HG02885 (cell line): ENCODE measurements around the gene CMSS1.
A peak's percentile ranks its signal among the peaks of the same experiment; 100 is the strongest.

ENCODE experiments used
- ATAC-seq: cut with Tn5 transposase; IDR thresholded peaks from one replicate; pipeline ENCODE4 v1.9.1; 2021; ENCODE audit warnings: mild to moderate bottlenecking; ENCODE audit not compliant: unreplicated experiment, poor library complexity

Gene CMSS1

GRCh38 chr3:99850608-99851007, 32.9 kb downstream of the CMSS1 start:
- no peak for ATAC-seq

GRCh38 chr3:99851955-99852354, 34.3 kb downstream of the CMSS1 start:
- ATAC-seq = no peak

- no peak for ATAC-seq
Measured at GRCh38 chr3:99852851-99853250, 35.2 kb downstream of the CMSS1 start.

- no peak for ATAC-seq
Measured at GRCh38 chr3:99854756-99855298, 37.2 kb downstream of the CMSS1 start.

GRCh38 chr3:99855900-99856299, 38.2 kb downstream of the CMSS1 start:
- no peak for ATAC-seq

- ATAC-seq = no peak
Measured at GRCh38 chr3:99856437-99857220, 39.0 kb downstream of the CMSS1 start.

GRCh38 chr3:99857278-99857677, 39.6 kb downstream of the CMSS1 start:
- no peak for ATAC-seq

- ATAC-seq = no peak
Measured at GRCh38 chr3:99858469-99858868, 40.8 kb downstream of the CMSS1 start.

- no peak for ATAC-seq
Measured at GRCh38 chr3:99859825-99860224, 42.2 kb downstream of the CMSS1 start.

- ATAC-seq = no peak
Measured at GRCh38 chr3:99861216-99861615, 43.6 kb downstream of the CMSS1 start.

- ATAC-seq = no peak
Measured at GRCh38 chr3:99862208-99862607, 44.5 kb downstream of the CMSS1 start.

GRCh38 chr3:99863002-99863401, 45.3 kb downstream of the CMSS1 start:
- ATAC-seq = no peak

- peak; percentile 74 for ATAC-seq
Measured at GRCh38 chr3:99863588-99863987, 45.9 kb downstream of the CMSS1 start.

- no peak for ATAC-seq
Measured at GRCh38 chr3:99864289-99864688, 46.6 kb downstream of the CMSS1 start.

GRCh38 chr3:99865321-99865720, 47.7 kb downstream of the CMSS1 start:
- ATAC-seq = no peak

GRCh38 chr3:99866261-99866761, 48.6 kb downstream of the CMSS1 start:
- no peak for ATAC-seq

- ATAC-seq = no peak
Measured at GRCh38 chr3:99867594-99868310, 50.1 kb downstream of the CMSS1 start.

- no peak for ATAC-seq
Measured at GRCh38 chr3:99868311-99868646, 50.6 kb downstream of the CMSS1 start.

- no peak for ATAC-seq
Measured at GRCh38 chr3:99869621-99870020, 52.0 kb downstream of the CMSS1 start.

GRCh38 chr3:99870712-99871111, 53.0 kb downstream of the CMSS1 start:
- ATAC-seq = no peak

- ATAC-seq = no peak
Measured at GRCh38 chr3:99871231-99872045, 53.8 kb downstream of the CMSS1 start.
